Measurements from ENCODE around the gene SCYGR1.

Gene SCYGR1

DNA sequence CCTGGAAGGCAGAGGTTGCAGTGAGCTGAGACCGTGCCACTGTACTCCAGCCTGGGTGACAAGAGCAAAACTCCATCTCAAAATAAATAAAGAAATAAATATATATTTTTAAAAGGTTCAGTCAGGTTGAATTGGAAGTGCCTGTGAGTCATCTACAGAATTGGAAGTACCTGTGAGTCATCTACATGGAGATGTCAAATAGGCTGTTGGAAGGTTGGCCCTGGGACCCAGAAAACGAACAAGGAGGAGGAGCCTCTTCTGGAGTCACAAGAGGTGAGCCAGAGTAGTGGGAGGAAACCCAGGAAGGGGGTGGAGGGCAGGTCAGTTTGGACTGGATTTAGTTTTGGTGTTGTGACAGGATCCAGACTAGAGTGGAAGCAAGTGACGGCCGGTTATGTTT lies 15.2 kb upstream of the SCYGR1 start:
- TF ChIP-seq YY1 (IDR thresholded peaks at IDR 0.05; ENCODE audit: low read depth) (no peak), USF1 (IDR thresholded peaks at IDR 0.05) (no peak), CEBPB (IDR thresholded peaks at IDR 0.05) (no peak), RAD21 (IDR thresholded peaks at IDR 0.05; ENCODE audit: low read depth) (no peak), NFIC (IDR thresholded peaks at IDR 0.05) (no peak), EGR1 (IDR thresholded peaks at IDR 0.05) (no peak)
- TF ChIP-seq, protein P1, sequence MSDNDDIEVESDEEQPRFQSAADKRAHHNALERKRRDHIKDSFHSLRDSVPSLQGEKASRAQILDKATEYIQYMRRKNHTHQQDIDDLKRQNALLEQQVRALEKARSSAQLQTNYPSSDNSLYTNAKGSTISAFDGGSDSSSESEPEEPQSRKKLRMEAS (IDR thresholded peaks at IDR 0.05): no peak

- TF ChIP-seq TEAD4 (IDR thresholded peaks at IDR 0.05): no peak
- no peak for TF ChIP-seq YY1 (IDR thresholded peaks at IDR 0.05; ENCODE audit: low read depth)
- TF ChIP-seq EGR1 (IDR thresholded peaks at IDR 0.05): no peak
- no peak for TF ChIP-seq USF1 (IDR thresholded peaks at IDR 0.05)
- TF ChIP-seq TAF1 (IDR thresholded peaks at IDR 0.05; ENCODE audit: low read depth): no peak
- TF ChIP-seq CEBPB (IDR thresholded peaks at IDR 0.05): no peak
- no peak for TF ChIP-seq TCF12 (IDR thresholded peaks at IDR 0.05; ENCODE audit: low read depth)
- TF ChIP-seq, protein P2, sequence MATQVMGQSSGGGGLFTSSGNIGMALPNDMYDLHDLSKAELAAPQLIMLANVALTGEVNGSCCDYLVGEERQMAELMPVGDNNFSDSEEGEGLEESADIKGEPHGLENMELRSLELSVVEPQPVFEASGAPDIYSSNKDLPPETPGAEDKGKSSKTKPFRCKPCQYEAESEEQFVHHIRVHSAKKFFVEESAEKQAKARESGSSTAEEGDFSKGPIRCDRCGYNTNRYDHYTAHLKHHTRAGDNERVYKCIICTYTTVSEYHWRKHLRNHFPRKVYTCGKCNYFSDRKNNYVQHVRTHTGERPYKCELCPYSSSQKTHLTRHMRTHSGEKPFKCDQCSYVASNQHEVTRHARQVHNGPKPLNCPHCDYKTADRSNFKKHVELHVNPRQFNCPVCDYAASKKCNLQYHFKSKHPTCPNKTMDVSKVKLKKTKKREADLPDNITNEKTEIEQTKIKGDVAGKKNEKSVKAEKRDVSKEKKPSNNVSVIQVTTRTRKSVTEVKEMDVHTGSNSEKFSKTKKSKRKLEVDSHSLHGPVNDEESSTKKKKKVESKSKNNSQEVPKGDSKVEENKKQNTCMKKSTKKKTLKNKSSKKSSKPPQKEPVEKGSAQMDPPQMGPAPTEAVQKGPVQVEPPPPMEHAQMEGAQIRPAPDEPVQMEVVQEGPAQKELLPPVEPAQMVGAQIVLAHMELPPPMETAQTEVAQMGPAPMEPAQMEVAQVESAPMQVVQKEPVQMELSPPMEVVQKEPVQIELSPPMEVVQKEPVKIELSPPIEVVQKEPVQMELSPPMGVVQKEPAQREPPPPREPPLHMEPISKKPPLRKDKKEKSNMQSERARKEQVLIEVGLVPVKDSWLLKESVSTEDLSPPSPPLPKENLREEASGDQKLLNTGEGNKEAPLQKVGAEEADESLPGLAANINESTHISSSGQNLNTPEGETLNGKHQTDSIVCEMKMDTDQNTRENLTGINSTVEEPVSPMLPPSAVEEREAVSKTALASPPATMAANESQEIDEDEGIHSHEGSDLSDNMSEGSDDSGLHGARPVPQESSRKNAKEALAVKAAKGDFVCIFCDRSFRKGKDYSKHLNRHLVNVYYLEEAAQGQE (IDR thresholded peaks at IDR 0.05; ENCODE audit: low read depth): no peak
- no peak for TF ChIP-seq ZBTB7A (IDR thresholded peaks at IDR 0.05; ENCODE audit: low read depth)
- TF ChIP-seq CREB1 (IDR thresholded peaks at IDR 0.05; ENCODE audit: low read depth): no peak
- no peak for TF ChIP-seq EP300 (IDR thresholded peaks at IDR 0.05; ENCODE audit: borderline replicate concordance)
- no peak for TF ChIP-seq FOXM1 (IDR thresholded peaks at IDR 0.05; ENCODE audit: borderline replicate concordance, low read depth)
- no peak for TF ChIP-seq RAD21 (IDR thresholded peaks at IDR 0.05; ENCODE audit: low read depth)
- TF ChIP-seq, protein P1 (IDR thresholded peaks at IDR 0.05): no peak
- no peak for TF ChIP-seq NFIC (IDR thresholded peaks at IDR 0.05)
These were observed 14.6 kb upstream of the SCYGR1 start for GRCh38 chr2:227402321-227402720.

GRCh38 chr2:227401550-227401949 lies 13.8 kb upstream of the SCYGR1 start:
- TF ChIP-seq USF1 (IDR thresholded peaks at IDR 0.05): no peak
- TF ChIP-seq, protein P2 (IDR thresholded peaks at IDR 0.05; ENCODE audit: low read depth): no peak
- TF ChIP-seq YY1 (IDR thresholded peaks at IDR 0.05; ENCODE audit: low read depth): no peak
- TF ChIP-seq CEBPB (IDR thresholded peaks at IDR 0.05): no peak
- no peak for TF ChIP-seq FOXM1 (IDR thresholded peaks at IDR 0.05; ENCODE audit: borderline replicate concordance, low read depth)
- TF ChIP-seq EGR1 (IDR thresholded peaks at IDR 0.05): no peak
- TF ChIP-seq EP300 (IDR thresholded peaks at IDR 0.05; ENCODE audit: borderline replicate concordance): no peak
- TF ChIP-seq RAD21 (IDR thresholded peaks at IDR 0.05; ENCODE audit: low read depth): no peak
- no peak for TF ChIP-seq TAF1 (IDR thresholded peaks at IDR 0.05; ENCODE audit: low read depth)
- TF ChIP-seq, protein P1 (IDR thresholded peaks at IDR 0.05): no peak
- no peak for TF ChIP-seq TEAD4 (IDR thresholded peaks at IDR 0.05)
- no peak for TF ChIP-seq TCF12 (IDR thresholded peaks at IDR 0.05; ENCODE audit: low read depth)
- no peak for TF ChIP-seq NFIC (IDR thresholded peaks at IDR 0.05)
- TF ChIP-seq ZBTB7A (IDR thresholded peaks at IDR 0.05; ENCODE audit: low read depth): no peak
- TF ChIP-seq CREB1 (IDR thresholded peaks at IDR 0.05; ENCODE audit: low read depth): no peak

GRCh38 chr2:227398684-227399670 lies 11.2 kb upstream of the SCYGR1 start:
- TF ChIP-seq, protein P2 (IDR thresholded peaks at IDR 0.05; ENCODE audit: low read depth): no peak
- TF ChIP-seq TCF12 (IDR thresholded peaks at IDR 0.05; ENCODE audit: low read depth): no peak
- TF ChIP-seq EP300 (IDR thresholded peaks at IDR 0.05; ENCODE audit: borderline replicate concordance): no peak
- TF ChIP-seq TAF1 (IDR thresholded peaks at IDR 0.05; ENCODE audit: low read depth): no peak
- TF ChIP-seq EGR1 (IDR thresholded peaks at IDR 0.05): no peak
- no peak for TF ChIP-seq CREB1 (IDR thresholded peaks at IDR 0.05; ENCODE audit: low read depth)
- TF ChIP-seq, protein P1 (IDR thresholded peaks at IDR 0.05): no peak
- no peak for TF ChIP-seq CEBPB (IDR thresholded peaks at IDR 0.05)
- TF ChIP-seq YY1 (IDR thresholded peaks at IDR 0.05; ENCODE audit: low read depth): no peak
- no peak for TF ChIP-seq USF1 (IDR thresholded peaks at IDR 0.05)
- TF ChIP-seq RAD21 (IDR thresholded peaks at IDR 0.05; ENCODE audit: low read depth): no peak

Data from Ishikawa (cell line).